OCI-LY7 (cell line): ENCODE data around the gene RXRA.

ENCODE experiments used
- EZH2phosphoT487 ChIP-seq: fragments of 200-600 bp; sonication (generic); IDR thresholded peaks from 2 replicates; pipeline ENCODE4 v1.6.1; 2018; ENCODE audit warnings: low read depth, borderline replicate concordance, mild to moderate bottlenecking, mixed run types, antibody characterized with exemption, low read length, moderate library complexity, mixed read lengths
- TF ChIP-seq, protein P1 (sequence below): fragments of 200-600 bp; sonication (generic); conservative IDR thresholded peaks from 2 replicates; pipeline ENCODE4 v1.5.1; 2014; ENCODE audit warnings: mild to moderate bottlenecking, antibody characterized with exemption, low read length, moderate library complexity, mixed read lengths

DNA sequence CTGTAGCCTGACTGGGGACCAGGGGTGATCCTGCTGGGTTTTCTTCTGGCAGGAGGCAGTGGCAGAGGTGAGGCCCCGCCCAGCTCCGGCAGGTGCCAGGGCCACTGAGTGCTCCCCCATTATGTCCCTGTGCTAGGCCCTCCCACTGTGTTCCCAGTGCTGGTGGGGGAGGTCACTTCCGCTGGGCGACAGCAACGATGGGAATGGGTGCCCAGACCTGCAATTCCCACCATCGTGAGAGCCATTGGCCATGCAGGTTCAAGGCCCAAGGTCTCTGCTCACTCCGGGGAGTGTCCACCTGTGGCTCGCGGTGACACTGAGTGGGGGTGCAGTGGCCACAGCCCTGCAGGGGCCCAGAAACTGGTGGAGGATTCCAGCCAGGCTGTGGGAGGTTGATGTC lies 98.6 kb downstream of the RXRA start:
- TF ChIP-seq, protein P1, sequence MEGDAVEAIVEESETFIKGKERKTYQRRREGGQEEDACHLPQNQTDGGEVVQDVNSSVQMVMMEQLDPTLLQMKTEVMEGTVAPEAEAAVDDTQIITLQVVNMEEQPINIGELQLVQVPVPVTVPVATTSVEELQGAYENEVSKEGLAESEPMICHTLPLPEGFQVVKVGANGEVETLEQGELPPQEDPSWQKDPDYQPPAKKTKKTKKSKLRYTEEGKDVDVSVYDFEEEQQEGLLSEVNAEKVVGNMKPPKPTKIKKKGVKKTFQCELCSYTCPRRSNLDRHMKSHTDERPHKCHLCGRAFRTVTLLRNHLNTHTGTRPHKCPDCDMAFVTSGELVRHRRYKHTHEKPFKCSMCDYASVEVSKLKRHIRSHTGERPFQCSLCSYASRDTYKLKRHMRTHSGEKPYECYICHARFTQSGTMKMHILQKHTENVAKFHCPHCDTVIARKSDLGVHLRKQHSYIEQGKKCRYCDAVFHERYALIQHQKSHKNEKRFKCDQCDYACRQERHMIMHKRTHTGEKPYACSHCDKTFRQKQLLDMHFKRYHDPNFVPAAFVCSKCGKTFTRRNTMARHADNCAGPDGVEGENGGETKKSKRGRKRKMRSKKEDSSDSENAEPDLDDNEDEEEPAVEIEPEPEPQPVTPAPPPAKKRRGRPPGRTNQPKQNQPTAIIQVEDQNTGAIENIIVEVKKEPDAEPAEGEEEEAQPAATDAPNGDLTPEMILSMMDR: no peak
- TF ChIP-seq EZH2phosphoT487: no peak
